ENCODE data around the gene CENPV. TPM values are rescaled to one million over a fixed set of nuclear protein-coding genes. Genes with fewer than 3 reads are reported as not detected.

CENPV gene
- total RNA-seq, 4 donors from 2014 or later = 35.5 to 74.4 (median 53.5) TPM

- TF ChIP-seq POLR2A (IDR thresholded peaks at IDR 0.05) = no peak
- TF ChIP-seq CTCF (IDR thresholded peaks at IDR 0.05) = no peak
- H3K9me3 ChIP-seq = no peaks in the 10 kb centered on the region
- H3K4me1 ChIP-seq = no peaks in the 10 kb centered on the region
- intact Hi-C loops (cut with DNase I; ENCODE audit: low total_unique reads) = no loop called here
- no peak overlapping the region for H3K4me3 ChIP-seq
- no peak overlapping the region for H3K27ac ChIP-seq
- no peak for DNase-seq
- no peaks in the 10 kb centered on the region for H3K36me3 ChIP-seq
- no peaks in the 10 kb centered on the region for H3K27me3 ChIP-seq
Measured at GRCh38 chr17:16294560-16294959, 58.7 kb downstream of the CENPV start.

GRCh38 chr17:16293931-16294330 lies 59.3 kb downstream of the CENPV start:
- no peak for DNase-seq
- intact Hi-C loops (cut with DNase I; ENCODE audit: low total_unique reads) = no loop called here
- no peak overlapping the region for H3K4me3 ChIP-seq
- H3K36me3 ChIP-seq = no peaks in the 10 kb centered on the region
- TF ChIP-seq CTCF (IDR thresholded peaks at IDR 0.05) (no peak), POLR2A (IDR thresholded peaks at IDR 0.05) (no peak)
- no peaks in the 10 kb centered on the region for H3K4me1 ChIP-seq
- no peak overlapping the region for H3K27ac ChIP-seq
- H3K9me3 ChIP-seq = no peaks in the 10 kb centered on the region
- H3K27me3 ChIP-seq = no peaks in the 10 kb centered on the region

Other genes starting within 250 kb of the CENPV start
- gene NCOR1, start 137.9 kb downstream of the CENPV start, total RNA-seq = 100 to 1,000 TPM; 117 to 195 (median 147) TPM
- 10 to 100 TPM; 18.2 to 74.0 (median 40.3) TPM for gene PIGL, start 136.3 kb downstream of the CENPV start, total RNA-seq
- 1,000 to 10,000 TPM in 1 of 4 donors, 100 to 1,000 TPM in 3; 535 to 1,039 (median 667) TPM for gene UBB, start 27.6 kb upstream of the CENPV start, total RNA-seq
- gene TRPV2, start 62.1 kb upstream of the CENPV start, total RNA-seq = 10 to 100 TPM in 2 of 4 donors, 1 to 10 TPM in 2; 6.2 to 26.2 (median 12.9) TPM
- 1 to 10 TPM in 3 of 4 donors, under 1 TPM in 1; 0.26 to 6.0 (median 3.7) TPM for gene LRRC75A, start 138.7 kb upstream of the CENPV start, total RNA-seq
- gene ZNF287, start 215.7 kb upstream of the CENPV start, total RNA-seq = 10 to 100 TPM in 1 of 4 donors, 1 to 10 TPM in 3; 4.6 to 29.5 (median 5.4) TPM

All from uterus (tissue), 4 donors.